NT2/D1 (cell line): Measurements from ENCODE around the gene MAD1L1.

Source experiments
- SUZ12 ChIP-seq: IDR thresholded peaks from 2 replicates; pipeline ENCODE4 v1.6.1; 2011; ENCODE audit not compliant: insufficient read length, insufficient read depth; ENCODE audit errors: extremely low read depth
- YY1 ChIP-seq: IDR thresholded peaks from 2 replicates; pipeline ENCODE4 v1.6.1; 2011; ENCODE audit not compliant: insufficient read length, insufficient read depth
- ZNF274 ChIP-seq: IDR thresholded peaks from 2 replicates; pipeline ENCODE4 v1.6.1; 2011; ENCODE audit warnings: mild to moderate bottlenecking, low read depth, low read length

GRCh38 chr7:1911571-1911970 is 321.2 kb downstream of the MAD1L1 start:
- no peak for TF ChIP-seq ZNF274
- TF ChIP-seq SUZ12, result no peak
- TF ChIP-seq YY1, result no peak
